Measurements from ENCODE around the gene FHOD3. TPM values are rescaled to one million over a fixed set of nuclear protein-coding genes. Genes with fewer than 3 reads are reported as not detected.

FHOD3 gene
- total and polyA plus RNA-seq, 2 of the 13 experiments (the other 11 are each of a cell fraction or from before 2014, with no cell fraction given): 0.07 TPM; not detected in 1

GRCh38 chr18:36652503-36652902 lies 355.0 kb downstream of the FHOD3 start:
- Histone ChIP-seq H3K27ac (ENCODE audit: extremely low read length, insufficient read depth, low read length) (no peak overlapping the region), H3K4me2 (ENCODE audit: low read depth, low read length) (no peak overlapping the region), H3K9me3 (ENCODE audit: low read length) (no peaks in the 10 kb centered on the region), H3K27me3 (ENCODE audit: control insufficient read depth in 1 of 2, insufficient read depth in 2 of 2, low read length in 2 of 2) (peaks cover 0 to 37% of the 10 kb centered on the region in 2 experiments; a peak in 2 of 5 replicates), H3K4me3 (replicated peaks in 1 of 3; ENCODE audit: insufficient read depth in 1 of 3, low read depth in 2 of 3, low read length in 3 of 3) (no peak overlapping the region), H3K36me3 (replicated peaks in 1 of 2; ENCODE audit: control insufficient read depth in 1 of 2, insufficient read depth in 2 of 2, low read length in 2 of 2) (no peaks in the 10 kb centered on the region), H3K79me2 (ENCODE audit: insufficient read depth, low read length) (no peaks in the 10 kb centered on the region), H3K9ac (ENCODE audit: insufficient read depth, low read depth, low read length) (no peak overlapping the region), H3K4me1 (ENCODE audit: insufficient read depth, low read length) (no peaks in the 10 kb centered on the region), H4K20me1 (ENCODE audit: insufficient read depth, low read length) (no peaks in the 10 kb centered on the region), H2AFZ (ENCODE audit: low read length) (no peak overlapping the region)
- no peak for TF ChIP-seq POLR2G (IDR thresholded peaks at IDR 0.05; ENCODE audit: low read depth, low read length)
- no peak for TF ChIP-seq RBFOX2 (IDR thresholded peaks at IDR 0.05; ENCODE audit: low read depth, low read length)
- TF ChIP-seq HNF4A (CRISPR knock-in tag; IDR thresholded peaks at IDR 0.05): no peak
- TF ChIP-seq ZNF772 (CRISPR knock-in tag; IDR thresholded peaks at IDR 0.05): no peak
- no peak for TF ChIP-seq GFI1 (CRISPR knock-in tag; IDR thresholded peaks at IDR 0.05; ENCODE audit: borderline replicate concordance)
- no peak for TF ChIP-seq SKIL (CRISPR knock-in tag; IDR thresholded peaks at IDR 0.05; ENCODE audit: borderline replicate concordance)
- no peak for TF ChIP-seq SIN3A (IDR thresholded peaks at IDR 0.05; ENCODE audit: borderline replicate concordance, low read depth, low read length)
- TF ChIP-seq RERE (CRISPR knock-in tag; IDR thresholded peaks at IDR 0.05; ENCODE audit: low read depth): no peak
- TF ChIP-seq HDAC1 (CRISPR knock-in tag; IDR thresholded peaks at IDR 0.05): no peak
- no peak for TF ChIP-seq TAF15 (IDR thresholded peaks at IDR 0.05; ENCODE audit: low read depth, low read length, poor library complexity, severe bottlenecking)
- TF ChIP-seq TOPORS (CRISPR knock-in tag; IDR thresholded peaks at IDR 0.05): no peak
- no peak for TF ChIP-seq RBAK (CRISPR knock-in tag; IDR thresholded peaks at IDR 0.05)
- no peak for TF ChIP-seq CC2D1A (CRISPR knock-in tag; IDR thresholded peaks at IDR 0.05)
- TF ChIP-seq RBM39 (IDR thresholded peaks at IDR 0.05; ENCODE audit: low read depth, low read length, poor library complexity, severe bottlenecking): no peak
- TF ChIP-seq RAD51 (IDR thresholded peaks at IDR 0.05; ENCODE audit: borderline replicate concordance): no peak
- no peak for TF ChIP-seq FOXC1 (CRISPR knock-in tag; IDR thresholded peaks at IDR 0.05; ENCODE audit: borderline replicate concordance)
- no peak for TF ChIP-seq TAF1 (CRISPR knock-in tag; IDR thresholded peaks at IDR 0.05)
- no peak for TF ChIP-seq SOX13 (IDR thresholded peaks at IDR 0.05)
- no peak for TF ChIP-seq SOX13 (CRISPR knock-in tag; conservative IDR thresholded peaks at IDR 0.05 in 1 of 2, IDR thresholded peaks at IDR 0.05 in 1 of 2)
- TF ChIP-seq ZNF264 (CRISPR knock-in tag; IDR thresholded peaks at IDR 0.05): no peak
- in situ Hi-C loops (cut with HindIII; ENCODE audit: extremely low pct_ligation_motif_present, low pct_unique_long_range_greater_than_20kb): no loop called here
- intact Hi-C loops (cut with micrococcal nuclease; ENCODE audit: unreplicated experiment): no loop called here
- FAIRE-seq (no peak), DNase-seq (ENCODE audit: low spot score) (no peak), ATAC-seq (no peak)
- 3% methylated on average over 10 of the region's 10 CpGs for WGBS (ENCODE audit: low lambda C conversion rate)
- no TSS peak for BruUV-seq (replicated peaks)
- ChIA-PET POLR2A (no interaction called here), CTCF (ENCODE audit: low intra/inter-chr PET ratio, low total read pairs) (no interaction called here)

Data from HepG2 (cell line).